Daoy (cell line): ENCODE results near the gene FAM120A. TPM values are rescaled to one million over a fixed set of nuclear protein-coding genes. Genes with fewer than 3 reads are reported as not detected.

Experiments used
- DNase-seq: peaks from one replicate; pipeline ENCODE4 v3.0.0-alpha.2; 2015; ENCODE audit warnings: low read depth
- total RNA-seq: library from RNA; depleted of rRNA; stranded (reverse); fragments of >200 nt; shearing (Covaris generic); gene quantifications from 2 replicates; pipeline ENCODE4 v1.2.3, GENCODE V29; 2014

Gene FAM120A
- total RNA-seq, 1 experiment from 2014 or later = 58.0 TPM

DNA sequence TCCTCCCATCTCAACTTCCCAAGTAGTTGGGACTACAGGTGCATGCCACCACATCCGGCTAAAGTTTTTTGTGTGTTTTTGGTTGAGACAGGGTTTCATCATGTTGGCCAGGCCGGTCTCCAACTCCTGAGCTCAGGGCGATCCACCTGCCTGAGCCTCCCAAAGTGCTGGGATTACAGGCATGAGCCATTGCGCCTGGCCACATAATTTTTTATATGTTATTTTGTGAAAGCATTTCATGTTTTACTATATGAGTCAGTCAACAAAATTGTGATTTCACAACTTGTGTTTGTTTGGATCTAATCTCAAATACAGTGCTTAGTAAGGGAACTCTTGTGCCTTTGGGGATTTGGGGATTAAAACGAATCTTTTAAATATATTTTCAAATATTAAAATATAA is 21.9 kb downstream of the FAM120A start:
- DNase-seq = no peak

DNA sequence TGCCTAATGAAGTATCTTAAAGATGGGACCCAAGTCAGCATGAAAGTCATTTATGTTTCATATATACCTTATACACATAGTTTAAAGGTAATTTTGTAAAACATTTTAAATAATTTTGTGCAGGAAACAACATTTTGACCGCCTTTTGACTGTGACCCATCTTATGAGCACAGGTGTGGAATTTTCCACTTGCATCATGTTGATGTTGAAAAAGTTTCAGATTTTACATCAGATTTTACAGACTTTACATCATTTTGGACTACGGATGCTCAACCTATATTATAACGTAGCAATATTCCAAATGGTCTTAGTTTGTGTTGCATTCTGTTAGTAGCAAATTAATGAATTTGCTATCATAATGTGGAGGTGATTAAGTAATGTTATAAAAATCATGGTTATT is 23.6 kb downstream of the FAM120A start:
- no peak for DNase-seq

DNA sequence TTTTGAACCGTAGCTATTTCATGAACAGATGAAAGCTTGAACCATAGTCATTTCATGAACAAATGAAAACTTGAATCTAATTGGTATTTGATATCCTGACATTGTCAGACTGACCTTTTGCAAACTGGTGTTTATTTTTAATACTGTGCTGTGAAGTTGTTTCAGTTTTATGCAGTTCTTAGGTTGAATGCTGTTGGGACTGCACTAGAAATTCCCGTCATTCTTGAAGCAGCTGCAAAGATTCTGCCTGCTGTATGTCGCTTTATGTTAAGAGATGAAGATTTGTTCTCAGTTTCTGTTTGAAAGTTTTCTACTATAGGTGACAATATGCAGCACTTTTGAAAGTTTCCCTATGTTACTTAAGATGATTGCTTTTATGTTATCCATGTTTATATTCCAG is 24.4 kb downstream of the FAM120A start:
- no peak for DNase-seq

DNA sequence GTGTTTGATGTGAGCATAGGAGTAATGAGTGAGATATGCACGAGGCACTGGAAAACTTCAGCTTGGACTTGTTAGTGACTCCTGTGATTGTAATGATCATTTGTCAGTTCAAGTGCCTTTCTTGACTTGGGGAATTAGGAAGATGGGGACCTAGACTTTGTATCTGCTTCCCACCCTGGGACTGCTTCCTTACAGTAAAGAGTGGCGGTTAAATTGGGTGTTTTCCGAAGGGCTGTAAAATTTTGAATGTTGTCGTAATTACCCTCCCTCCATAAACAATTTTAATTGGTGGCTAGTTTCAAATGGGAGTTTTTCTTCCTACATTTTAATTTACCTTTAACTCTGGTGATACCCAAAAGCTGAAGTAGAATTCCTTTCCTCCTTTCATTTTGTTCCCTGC is 25.4 kb downstream of the FAM120A start:
- no peak for DNase-seq

DNA sequence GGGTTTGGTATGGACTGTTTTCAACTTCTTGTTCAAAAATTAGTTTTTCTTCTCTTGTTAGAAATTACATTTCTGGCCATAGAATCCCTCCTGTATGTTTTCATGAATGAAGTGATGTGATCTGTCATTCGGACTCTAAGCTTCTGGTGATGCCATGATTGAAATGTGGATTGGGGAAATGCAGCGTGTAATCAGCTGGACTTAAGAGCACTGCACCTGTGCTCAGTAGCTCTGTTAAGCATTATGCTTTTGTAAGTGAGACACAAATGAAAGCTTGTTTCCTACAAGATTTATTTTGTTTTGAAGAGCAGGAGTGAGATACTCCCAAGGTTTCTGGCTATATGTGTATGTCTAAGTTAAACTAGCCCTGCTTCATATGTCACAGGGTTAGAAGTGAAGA is 25.9 kb downstream of the FAM120A start:
- no peak for DNase-seq

DNA sequence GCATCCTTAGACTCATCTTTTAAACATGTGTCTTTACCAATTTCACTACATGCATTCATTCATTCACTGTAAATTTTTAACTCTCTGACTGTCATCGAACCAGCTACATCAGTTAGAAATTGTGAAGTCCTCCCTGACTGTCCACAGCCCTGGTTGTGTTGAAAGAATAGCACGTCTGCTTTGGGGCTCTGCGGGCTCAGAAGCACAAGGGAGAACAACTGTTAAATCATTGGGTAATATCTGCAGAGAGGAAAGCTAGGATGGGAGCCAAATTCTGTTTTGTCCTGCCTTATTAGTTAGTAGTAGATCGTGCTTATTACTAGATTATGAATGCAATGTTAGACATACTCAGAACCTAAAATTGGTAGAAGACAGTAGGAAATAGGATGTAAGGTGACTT is 28.2 kb downstream of the FAM120A start:
- no peak for DNase-seq

DNA sequence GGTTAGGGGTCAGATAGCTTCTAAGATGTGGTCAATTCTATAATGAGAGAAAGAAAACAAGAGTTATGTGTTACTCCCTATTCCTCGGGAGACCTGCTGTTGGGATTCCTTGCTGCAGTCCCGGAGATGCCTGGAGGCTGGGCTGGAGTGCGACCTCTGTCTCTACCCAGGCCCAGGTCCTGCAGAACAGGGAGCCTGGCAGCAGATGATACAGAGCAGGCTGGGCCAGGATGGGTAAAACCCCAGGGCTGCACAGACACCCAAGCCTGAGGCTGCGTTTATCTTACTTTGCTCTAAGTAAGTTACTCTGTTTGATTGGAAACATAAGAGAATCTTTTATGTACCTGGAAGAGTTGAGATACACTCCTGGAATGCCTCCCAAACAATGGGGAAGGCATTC is 28.8 kb downstream of the FAM120A start:
- DNase-seq = no peak

DNA sequence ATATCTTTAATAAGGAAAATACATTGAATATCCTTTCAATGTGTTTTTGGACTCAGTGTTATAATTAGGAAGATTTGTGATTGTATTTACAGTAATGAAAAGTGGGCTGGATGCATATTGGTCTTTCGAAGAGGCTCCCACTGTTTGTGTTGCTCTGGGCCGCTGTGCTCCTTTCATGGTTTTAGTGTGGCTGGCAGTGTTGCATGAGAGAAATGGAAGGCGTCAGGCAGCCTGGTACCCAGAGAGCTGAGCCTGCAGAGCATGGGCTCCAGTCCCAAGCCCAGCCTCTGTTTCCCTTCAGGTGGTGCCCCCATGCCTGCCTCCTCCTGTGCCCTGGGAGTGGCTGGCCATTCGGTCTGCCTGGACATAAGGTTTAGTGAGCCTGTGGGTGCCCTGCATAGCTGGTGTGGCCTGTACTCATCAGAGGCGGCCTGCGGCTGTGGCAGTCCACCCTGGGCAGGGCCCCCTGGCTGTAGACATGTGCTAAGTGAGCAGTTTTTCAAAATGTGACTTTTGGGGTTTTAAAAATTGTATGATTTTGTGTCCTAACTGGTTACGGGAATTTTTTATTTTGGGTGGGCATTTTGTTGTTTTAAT is 29.3 kb downstream of the FAM120A start:
- no peak for DNase-seq

DNA sequence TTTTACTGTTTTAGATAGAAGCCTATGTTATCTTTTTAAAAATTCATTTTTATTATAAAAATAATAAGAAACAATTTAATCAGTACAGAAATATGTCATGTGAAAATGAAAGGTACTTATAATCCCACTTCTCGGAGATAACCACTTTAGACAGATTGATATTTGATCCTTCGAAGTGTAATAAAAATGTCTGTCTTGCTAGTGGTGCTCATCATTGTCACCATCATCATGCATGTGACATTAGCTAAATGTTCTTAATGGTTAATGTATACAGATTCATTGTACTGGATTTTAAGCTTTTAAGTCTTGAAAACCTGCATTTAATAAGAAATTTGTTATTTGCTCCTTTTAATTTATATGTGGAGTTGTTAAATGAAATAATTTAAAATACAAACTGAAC is 32.0 kb downstream of the FAM120A start:
- no peak for DNase-seq

DNA sequence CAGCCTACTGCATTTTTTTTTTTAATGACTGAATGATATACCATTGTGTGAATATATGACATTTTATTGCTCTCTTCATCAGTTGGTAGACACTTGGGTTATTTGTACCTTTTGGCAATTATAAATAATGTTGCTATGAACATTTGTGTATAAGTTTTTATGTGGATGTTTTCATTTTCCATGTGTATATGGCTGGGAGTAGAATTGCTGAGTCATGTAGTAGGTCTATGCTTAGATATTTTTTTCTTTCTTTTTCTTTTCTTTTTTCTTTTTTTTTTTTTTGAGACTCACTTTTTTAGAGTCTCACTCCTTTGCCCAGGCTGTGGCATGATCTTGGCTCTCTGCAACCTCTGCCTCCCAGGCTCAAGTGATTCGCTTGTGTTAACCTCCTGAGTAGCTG is 34.8 kb downstream of the FAM120A start:
- DNase-seq = no peak

DNA sequence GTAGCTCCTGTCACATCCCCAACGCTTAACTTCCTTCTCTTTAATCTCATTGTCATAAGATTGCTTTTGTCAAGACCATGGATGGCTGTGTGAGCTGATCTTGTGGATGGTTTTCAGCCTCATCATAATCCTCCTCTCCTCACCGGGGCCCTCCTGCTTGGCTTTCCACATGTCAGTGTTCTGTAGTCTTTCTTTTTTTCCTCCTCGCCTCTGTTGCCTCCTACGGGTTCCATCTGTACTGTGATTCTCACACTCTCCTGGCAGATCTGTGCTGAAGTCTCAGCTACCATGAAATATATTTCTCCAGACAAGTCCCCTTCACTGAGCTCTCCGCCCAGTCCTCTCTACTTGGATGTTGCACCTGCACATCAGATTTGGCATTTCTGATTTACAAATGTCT is 36.8 kb downstream of the FAM120A start:
- DNase-seq = no peak

DNA sequence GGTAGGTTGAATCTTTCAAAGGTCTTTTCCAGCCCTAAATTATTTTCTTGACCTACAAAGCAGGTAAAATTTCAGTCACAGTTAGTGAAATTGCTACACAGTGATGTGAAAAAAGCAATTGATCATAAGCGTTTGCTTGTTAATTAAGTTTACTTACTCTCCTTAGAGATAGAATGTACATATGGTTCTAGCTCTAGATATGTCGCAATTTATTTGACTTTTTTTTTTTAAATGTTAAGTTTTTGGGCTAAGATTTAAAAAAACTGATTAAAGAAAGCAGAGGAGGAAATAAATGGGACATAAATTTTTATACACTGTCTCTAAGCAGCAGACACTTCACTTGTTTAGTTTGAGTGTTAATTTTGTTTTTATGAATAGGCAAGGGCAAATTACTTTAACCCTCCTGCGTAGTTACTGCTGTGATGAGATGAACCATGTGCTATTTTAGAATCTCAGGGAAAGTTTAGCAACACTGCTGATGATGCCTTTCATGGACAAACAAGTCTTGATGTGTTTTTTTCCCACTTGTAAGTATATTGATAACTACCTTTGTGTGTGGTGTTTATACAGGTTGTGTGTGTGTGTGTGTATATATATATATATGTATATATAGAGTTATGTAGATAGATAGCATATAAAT is 40.2 kb downstream of the FAM120A start:
- DNase-seq = no peak

DNA sequence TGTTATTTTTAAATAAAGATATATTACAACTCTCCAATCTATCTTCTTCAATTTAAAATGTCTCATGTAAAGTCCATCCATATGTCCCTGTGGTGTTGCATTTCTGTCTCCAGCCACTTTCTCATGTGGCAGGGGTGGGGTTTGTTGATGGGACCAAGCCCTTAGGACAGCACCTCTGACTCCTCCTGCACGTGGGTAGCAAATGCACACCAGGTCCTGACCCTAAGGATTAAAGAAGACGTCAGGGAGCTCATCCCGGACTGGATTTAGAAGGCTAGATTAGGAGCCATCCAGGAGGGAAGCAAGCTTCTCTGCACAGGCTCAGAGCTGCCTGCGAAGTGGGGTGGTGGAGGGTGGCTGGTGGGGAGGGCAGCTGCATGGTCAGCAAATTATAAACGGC is 40.8 kb downstream of the FAM120A start:
- DNase-seq = no peak

DNA sequence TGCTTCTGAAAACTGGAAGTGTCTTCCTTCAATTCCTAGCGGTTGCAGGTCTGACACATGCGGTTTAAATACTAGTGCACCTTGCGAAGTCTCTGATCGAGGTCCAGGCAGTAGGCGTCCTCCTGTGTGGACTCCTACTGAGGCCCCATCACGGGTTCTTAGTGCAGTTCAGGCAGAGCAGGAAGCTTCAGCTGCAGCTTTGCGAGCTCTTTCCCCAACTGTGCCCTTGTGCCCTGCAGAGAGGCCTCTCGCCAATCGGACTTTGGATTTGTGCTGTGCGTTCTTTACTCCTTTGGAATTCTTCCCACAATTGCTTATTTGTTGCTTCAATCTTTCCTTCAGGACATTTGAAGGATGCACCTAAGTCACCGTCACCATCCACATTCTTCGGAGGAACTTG is 42.5 kb downstream of the FAM120A start:
- no peak for DNase-seq

DNA sequence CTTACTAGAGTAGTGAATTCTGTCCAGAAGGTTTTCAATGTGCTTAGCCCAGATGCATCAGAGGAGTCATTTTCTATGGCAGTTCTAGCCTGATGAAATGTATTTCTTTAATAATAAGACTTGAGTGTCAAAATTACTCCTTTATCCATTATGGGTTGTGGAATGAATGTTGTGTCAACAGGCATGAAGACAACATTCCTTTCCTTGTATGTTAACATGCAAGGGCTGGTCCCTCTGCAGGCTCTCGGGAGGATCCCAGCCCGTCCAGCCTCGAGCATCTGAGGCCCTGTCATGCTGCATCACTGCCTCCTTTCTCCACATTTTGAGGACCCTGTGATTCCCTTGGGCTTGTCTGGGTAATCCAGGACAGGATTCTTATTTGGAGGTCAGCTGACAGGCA is 44.8 kb downstream of the FAM120A start:
- DNase-seq = no peak

DNA sequence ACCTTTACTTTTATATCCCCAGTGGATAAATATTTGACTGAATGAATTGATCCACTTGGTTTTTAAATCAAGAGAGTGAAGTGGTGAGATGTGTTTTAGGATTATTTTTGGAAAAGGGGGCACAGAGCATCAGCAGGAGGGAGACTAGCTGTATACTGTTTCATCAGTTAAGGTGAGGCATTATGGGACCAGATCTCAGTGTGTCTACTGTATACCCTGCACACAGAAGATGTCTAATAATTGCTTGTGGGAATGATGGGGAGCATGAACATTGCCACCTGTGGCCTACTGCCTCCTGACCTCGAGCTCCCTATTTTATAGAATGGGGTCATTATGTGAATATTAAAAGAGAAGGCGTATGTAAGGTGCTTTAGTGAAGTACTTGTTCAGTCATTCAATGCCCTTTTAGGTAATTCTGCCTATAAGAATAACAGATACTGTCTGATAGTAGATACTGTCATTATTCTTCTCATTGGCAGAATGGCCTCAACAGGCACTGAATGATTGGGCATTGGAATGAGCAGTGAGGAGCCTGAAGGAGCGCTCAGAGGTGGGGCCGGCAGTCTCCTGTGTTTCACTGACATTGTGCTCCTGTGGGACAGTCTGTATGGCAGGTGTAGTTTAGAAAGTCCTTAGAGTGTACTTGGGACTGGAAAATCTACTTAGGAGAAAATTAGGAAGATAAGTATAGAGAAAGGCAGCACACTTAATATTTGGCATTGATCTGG is 49.2 kb downstream of the FAM120A start:
- no peak for DNase-seq

DNA sequence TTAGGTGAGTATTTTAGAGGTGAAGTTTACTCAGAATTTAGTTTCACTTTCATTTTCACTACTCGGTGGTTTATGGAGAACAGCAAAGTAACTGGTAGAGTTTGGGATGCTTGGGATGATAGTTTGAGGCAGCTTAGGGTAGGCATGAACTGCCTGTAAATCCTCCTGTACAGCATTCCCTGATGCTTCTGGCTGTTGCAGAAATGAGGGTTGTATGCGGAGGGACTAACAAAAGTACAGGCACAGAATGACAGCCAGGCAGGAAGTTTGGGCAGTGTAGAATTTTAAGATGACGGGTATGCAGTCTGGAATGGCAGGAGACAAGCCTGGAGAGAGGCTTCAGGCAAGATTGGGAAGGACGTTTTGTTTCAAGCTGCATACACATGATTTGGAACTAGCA is 49.9 kb downstream of the FAM120A start:
- peak; percentile 11 for DNase-seq

DNA sequence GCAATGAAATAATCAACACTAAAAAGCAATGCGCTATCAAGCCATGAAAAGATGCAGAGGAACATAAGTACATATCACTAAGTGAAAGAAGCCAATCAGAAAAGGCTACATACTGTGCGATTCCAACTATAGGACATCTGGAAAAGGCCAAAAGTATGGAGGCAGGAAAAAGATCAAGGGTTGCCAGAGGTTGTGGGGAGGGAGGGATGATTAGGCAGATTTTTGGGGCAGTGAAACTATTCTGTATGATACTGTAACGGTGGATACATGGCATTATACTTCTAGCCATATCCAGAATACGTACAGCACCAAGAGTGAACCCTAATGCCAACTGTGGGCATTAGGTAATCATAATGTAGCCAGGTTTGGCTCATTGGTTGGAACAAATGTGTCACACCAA is 51.9 kb downstream of the FAM120A start:
- no peak for DNase-seq

DNA sequence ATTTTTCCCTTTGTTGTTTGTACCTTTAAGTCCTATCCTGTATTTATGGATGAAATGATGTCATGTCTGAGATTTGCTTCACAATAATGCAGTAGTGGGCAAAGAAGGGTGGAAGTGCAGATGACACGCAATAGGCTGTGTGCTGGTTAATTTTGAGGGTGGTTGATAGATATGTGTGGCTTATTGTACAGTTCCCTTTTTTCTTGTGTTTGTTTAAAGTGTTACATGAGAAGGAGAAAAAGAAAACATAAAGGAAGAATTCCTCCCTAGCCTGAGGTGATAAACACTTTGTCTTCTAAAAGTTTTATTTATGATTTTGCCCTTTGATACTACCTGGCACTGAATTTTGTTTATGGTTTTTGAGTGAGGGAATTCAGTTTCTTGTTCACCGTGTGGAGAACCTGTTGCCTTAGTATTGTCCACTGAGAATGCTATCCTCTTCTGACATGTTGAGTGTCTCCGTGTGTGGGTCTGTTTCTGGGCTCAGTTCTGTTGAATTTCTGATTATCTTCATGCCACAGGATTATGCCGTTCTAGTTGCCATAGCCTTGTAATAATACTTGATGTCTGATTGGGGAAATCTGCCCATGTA is 54.2 kb downstream of the FAM120A start:
- no peak for DNase-seq

DNA sequence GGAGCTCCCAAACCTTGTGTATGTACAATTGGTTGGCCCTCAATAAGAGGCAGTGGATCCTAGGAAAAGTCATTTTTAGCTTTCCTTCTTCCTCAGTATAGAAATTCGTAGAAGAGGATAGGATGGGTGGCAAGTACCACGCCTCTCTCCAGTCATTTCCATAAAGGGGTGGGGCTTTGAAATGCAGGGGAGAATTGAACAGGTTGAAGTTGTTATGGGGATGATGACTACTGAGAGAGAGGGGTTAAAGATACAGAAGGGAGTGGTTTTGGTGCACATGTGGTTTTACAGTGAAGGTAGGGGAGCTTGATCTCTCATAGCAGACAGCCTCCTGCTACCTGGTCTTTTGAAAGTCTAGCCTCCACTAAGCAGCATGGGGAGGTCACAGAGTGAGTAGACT is 56.3 kb downstream of the FAM120A start:
- no peak for DNase-seq

DNA sequence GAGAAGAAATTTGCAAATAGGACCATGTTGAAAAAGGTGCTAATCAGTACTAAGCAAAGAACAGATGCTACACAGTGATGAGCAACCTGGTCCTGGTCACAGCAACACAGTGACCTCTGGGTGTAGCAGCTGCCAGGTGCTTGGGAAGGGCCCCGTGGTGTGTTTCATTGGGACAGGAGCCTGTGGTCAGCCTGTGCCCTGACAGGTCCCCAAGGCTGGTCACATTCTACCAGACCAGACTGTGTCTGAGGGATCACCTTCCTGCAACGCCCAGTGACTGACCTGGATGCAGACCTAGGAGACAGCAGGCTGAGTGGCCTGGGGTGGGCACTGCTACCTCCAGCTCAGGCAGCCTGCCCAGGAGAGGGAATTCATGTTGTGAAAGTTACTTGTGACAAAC is 56.7 kb downstream of the FAM120A start:
- no peak for DNase-seq

DNA sequence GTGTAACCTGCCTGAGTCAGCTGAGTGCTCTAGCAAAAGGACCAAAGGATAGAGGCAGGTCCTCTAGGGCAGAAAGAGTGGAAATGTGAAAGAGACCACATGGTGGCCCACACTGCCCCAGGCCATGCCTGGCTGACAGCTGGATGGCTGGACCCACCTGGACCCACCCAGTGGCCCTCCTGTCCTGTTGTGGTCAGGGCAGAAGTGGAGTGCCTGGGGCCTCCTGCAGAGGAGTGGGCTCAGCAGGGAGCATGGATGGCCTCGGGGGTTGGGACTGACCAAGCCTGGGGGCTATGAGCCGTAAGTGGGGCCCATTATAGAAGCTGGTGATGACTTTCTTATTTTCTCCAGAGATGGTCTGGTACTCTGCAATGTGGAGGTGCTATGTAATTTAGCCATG is 57.6 kb downstream of the FAM120A start:
- DNase-seq = no peak

DNA sequence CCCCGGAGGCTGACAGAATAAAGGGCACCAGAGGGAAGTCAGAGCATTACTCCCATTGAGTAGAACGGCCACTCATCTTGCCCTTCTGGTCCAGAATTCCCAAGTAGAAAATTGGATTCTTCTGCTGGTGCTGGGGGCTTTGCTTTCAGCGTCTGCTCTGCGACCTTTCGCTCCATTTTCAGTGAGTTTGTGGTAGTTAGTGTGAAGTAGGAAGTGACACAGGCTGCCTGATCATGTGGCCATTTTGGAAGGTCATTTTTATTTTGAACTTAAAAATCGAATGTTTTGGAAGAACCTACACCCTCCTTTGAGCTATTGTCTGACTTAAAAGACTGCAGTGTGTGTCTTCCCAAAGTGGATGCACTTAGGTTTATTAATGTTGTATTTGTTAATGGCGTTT is 58.6 kb downstream of the FAM120A start:
- no peak for DNase-seq
